ENCODE data around the gene SDK2. TPM values are rescaled to one million over a fixed set of nuclear protein-coding genes. Genes with fewer than 3 reads are reported as not detected.

Gene SDK2
- total and polyA plus RNA-seq, 9 of the 15 experiments (the other 6 are each of a cell fraction or from before 2014, with no cell fraction given) = 0.04 TPM; not detected in 8

DNA sequence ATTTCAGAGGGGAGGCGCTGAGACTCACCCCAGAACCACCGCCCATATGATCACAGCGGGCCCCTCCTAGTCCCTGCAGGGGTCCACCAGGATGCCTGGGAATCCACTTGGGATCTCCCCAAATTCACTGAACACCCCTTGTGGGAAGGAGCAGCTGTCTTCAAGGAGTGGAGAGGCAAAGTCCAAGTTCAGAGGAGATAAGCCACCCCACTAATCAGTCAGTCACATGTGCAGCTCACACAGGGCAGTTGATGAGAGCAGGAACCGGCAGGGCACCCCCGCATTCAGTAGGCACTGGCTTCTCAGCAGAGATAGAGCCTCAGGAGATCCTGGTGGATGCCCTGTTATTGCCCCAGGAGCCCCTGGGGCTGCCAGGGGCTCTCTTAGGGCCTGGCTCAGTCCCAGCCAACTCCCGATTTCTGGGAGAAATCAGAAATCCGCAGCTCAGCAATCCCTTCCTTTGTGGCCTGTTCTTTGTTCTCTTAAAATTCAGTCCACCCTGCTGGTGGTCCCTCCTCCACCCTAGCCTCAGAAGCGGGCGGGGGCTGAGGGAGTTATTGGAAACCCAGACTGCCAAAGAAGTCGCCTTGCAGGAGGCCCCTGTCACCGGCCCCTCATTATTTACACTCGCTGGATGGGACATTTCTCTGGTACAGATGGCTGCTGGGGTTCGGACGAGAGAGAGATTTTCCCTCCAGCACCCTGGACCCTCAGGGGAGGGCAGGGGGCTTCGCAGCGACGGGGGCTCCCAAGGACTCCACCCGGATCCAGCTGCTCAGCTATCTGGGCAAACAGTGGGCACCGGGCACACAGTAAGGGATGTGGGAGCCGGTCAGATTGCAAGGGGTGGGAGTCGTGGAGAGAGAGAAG, 334.3 kb downstream of the SDK2 start (continued):
- TF ChIP-seq DDX20 (tag; IDR thresholded peaks at IDR 0.05; ENCODE audit: low read depth) (no peak), BCL6 (CRISPR knock-in tag; IDR thresholded peaks at IDR 0.05) (no peak), TAF1 (IDR thresholded peaks at IDR 0.05; ENCODE audit: control insufficient read depth, extremely low read depth, insufficient read depth, low read length, severe bottlenecking) (peak; percentile 41), SMAD4 (CRISPR knock-in tag; conservative IDR thresholded peaks at IDR 0.05) (peak; percentile 53; the same call in 1 of the 2 replicates), ZNF184 (CRISPR knock-in tag; IDR thresholded peaks at IDR 0.05) (no peak), LCOR (CRISPR knock-in tag; IDR thresholded peaks at IDR 0.05) (no peak), ZFX (CRISPR knock-in tag; IDR thresholded peaks at IDR 0.05) (peak; percentile 24; the same call in 1 of the 2 replicates), ZEB2 (IDR thresholded peaks at IDR 0.05) (no peak), HDAC1 (IDR thresholded peaks at IDR 0.05) (peak in 1 of 2 experiments; percentile 58; a peak in 1 of 4 replicates), TCF3 (CRISPR knock-in tag; IDR thresholded peaks at IDR 0.05) (peak; percentile 73), FIP1L1 (IDR thresholded peaks at IDR 0.05; ENCODE audit: low read depth, low read length, poor library complexity, severe bottlenecking) (no peak), KAT7 (CRISPR knock-in tag; IDR thresholded peaks at IDR 0.05; ENCODE audit: borderline replicate concordance) (0 out of 2 replicates have a peak, but pooled peaks have one; percentile 54), RBFOX2 (IDR thresholded peaks at IDR 0.05; ENCODE audit: low read depth, low read length) (0 out of 2 replicates have a peak, but pooled peaks have one; percentile 20)
- TF ChIP-seq, protein P1, sequence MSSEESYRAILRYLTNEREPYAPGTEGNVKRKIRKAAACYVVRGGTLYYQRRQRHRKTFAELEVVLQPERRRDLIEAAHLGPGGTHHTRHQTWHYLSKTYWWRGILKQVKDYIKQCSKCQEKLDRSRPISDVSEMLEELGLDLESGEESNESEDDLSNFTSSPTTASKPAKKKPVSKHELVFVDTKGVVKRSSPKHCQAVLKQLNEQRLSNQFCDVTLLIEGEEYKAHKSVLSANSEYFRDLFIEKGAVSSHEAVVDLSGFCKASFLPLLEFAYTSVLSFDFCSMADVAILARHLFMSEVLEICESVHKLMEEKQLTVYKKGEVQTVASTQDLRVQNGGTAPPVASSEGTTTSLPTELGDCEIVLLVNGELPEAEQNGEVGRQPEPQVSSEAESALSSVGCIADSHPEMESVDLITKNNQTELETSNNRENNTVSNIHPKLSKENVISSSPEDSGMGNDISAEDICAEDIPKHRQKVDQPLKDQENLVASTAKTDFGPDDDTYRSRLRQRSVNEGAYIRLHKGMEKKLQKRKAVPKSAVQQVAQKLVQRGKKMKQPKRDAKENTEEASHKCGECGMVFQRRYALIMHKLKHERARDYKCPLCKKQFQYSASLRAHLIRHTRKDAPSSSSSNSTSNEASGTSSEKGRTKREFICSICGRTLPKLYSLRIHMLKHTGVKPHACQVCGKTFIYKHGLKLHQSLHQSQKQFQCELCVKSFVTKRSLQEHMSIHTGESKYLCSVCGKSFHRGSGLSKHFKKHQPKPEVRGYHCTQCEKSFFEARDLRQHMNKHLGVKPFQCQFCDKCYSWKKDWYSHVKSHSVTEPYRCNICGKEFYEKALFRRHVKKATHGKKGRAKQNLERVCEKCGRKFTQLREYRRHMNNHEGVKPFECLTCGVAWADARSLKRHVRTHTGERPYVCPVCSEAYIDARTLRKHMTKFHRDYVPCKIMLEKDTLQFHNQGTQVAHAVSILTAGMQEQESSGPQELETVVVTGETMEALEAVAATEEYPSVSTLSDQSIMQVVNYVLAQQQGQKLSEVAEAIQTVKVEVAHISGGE (CRISPR knock-in tag; IDR thresholded peaks at IDR 0.05) = 0 out of 6 replicates have a peak, but pooled peaks of 1 of the 3 experiments have one; percentile 47
- TF ChIP-seq, protein P2, sequence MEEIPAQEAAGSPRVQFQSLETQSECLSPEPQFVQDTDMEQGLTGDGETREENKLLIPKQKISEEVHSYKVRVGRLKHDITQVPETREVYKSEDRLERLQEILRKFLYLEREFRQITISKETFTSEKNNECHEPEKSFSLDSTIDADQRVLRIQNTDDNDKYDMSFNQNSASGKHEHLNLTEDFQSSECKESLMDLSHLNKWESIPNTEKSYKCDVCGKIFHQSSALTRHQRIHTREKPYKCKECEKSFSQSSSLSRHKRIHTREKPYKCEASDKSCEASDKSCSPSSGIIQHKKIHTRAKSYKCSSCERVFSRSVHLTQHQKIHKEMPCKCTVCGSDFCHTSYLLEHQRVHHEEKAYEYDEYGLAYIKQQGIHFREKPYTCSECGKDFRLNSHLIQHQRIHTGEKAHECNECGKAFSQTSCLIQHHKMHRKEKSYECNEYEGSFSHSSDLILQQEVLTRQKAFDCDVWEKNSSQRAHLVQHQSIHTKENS (CRISPR knock-in tag; IDR thresholded peaks at IDR 0.05) = no peak
- TF ChIP-seq, protein P3, sequence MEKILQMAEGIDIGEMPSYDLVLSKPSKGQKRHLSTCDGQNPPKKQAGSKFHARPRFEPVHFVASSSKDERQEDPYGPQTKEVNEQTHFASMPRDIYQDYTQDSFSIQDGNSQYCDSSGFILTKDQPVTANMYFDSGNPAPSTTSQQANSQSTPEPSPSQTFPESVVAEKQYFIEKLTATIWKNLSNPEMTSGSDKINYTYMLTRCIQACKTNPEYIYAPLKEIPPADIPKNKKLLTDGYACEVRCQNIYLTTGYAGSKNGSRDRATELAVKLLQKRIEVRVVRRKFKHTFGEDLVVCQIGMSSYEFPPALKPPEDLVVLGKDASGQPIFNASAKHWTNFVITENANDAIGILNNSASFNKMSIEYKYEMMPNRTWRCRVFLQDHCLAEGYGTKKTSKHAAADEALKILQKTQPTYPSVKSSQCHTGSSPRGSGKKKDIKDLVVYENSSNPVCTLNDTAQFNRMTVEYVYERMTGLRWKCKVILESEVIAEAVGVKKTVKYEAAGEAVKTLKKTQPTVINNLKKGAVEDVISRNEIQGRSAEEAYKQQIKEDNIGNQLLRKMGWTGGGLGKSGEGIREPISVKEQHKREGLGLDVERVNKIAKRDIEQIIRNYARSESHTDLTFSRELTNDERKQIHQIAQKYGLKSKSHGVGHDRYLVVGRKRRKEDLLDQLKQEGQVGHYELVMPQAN (IDR thresholded peaks at IDR 0.05; ENCODE audit: borderline replicate concordance) = peak; percentile 32; the same call in 1 of the 2 replicates

Measured in K562 (cell line).